Upper lobe of left lung (tissue), 6 donors: ENCODE data around the gene ZNF74. TPM values are rescaled to one million over a fixed set of nuclear protein-coding genes. Genes with fewer than 3 reads are reported as not detected.
"Not testable (repeated sequence)": the region's sequence is repeated elsewhere in the genome, so short reads cannot be mapped to it uniquely, and the experiment has no call there.

ENCODE experiments used
- ATAC-seq, 2 donors: fragments of 200-7000 bp; cut with Tn5 transposase; one replicate each; pipeline ENCODE4 v1.9.1; 2022; ENCODE audit warnings: mild to moderate bottlenecking in 2 of 2, moderate library complexity in 2 of 2; ENCODE audit not compliant: low FRiP score in 2 of 2
- DNase-seq, 2 donors: peaks; one replicate each; pipeline ENCODE4 v3.0.0-alpha.2; 2019 to 2020
- H3K27ac ChIP-seq, 4 donors: fragments of 200-600 bp; sonication (generic); one replicate each; pipeline ENCODE4 v1.5.1; 2016 to 2019
- H3K27me3 ChIP-seq, 4 donors: fragments of 200-600 bp; sonication (generic); one replicate each; pipeline ENCODE4 v1.5.1; 2017 to 2019
- H3K36me3 ChIP-seq, 4 donors: fragments of 200-600 bp; sonication (generic); one replicate each; pipeline ENCODE4 v1.5.1; 2016 to 2019
- H3K4me1 ChIP-seq, 4 donors: fragments of 200-600 bp; sonication (generic); one replicate each; pipeline ENCODE4 v1.5.1; 2018 to 2019
- H3K4me3 ChIP-seq, 4 donors: fragments of 200-600 bp; sonication (generic); one replicate each; pipeline ENCODE4 v1.5.1; 2017 to 2019; ENCODE audit warnings: mild to moderate bottlenecking in 2 of 4, moderate library complexity in 1 of 4
- H3K9me3 ChIP-seq, 4 donors: fragments of 200-600 bp; sonication (generic); one replicate each; pipeline ENCODE4 v1.5.1; 2018 to 2019
- EP300 ChIP-seq, 4 donors: sonication (generic); formaldehyde crosslinking; IDR thresholded peaks; one replicate each; pipeline ENCODE4 v1.5.1; 2017; ENCODE audit warnings: antibody characterized with exemption in 4 of 4, control low read depth in 2 of 4
- POLR2A ChIP-seq, 4 donors: fragments of 450-650 bp; IDR thresholded peaks; one replicate each; pipeline ENCODE4 v1.5.1; 2016 to 2017; ENCODE audit warnings: antibody characterized with exemption in 4 of 4, mild to moderate bottlenecking in 2 of 4
- POLR2AphosphoS5 ChIP-seq, 2 donors: sonication (generic); formaldehyde crosslinking; IDR thresholded peaks; one replicate each; pipeline ENCODE4 v1.5.1; 2017; ENCODE audit warnings: antibody characterized with exemption in 2 of 2
- WGBS, 2 donors: methylation state at CpG; one replicate each; pipeline ENCODE4 v1.1.5; 2017 to 2018; 5-methylcytosine and 5-hydroxymethylcytosine counted together
- total RNA-seq, 6 donors: library from RNA; depleted of rRNA in 4 of 6; stranded (reverse); fragments of >200 nt in 4 of 6; gene quantifications; one replicate each; pipeline versions ENCODE4 v1.1.0 to v1.2.1, GENCODE V29; 2016 to 2021
- TF ChIP-seq, protein P1 (sequence below), 6 experiments: fragments of 450-650 bp in 4 of 6; fragments of 200-600 bp in 2 of 6; sonication (generic) in 2 of 6; IDR thresholded peaks; one replicate each; pipeline ENCODE4 v1.5.1; 2016 to 2019; ENCODE audit warnings: antibody characterized with exemption in 6 of 6
- donor health status: DM: no; HTN: no; CAD: no; lungs with moderate emphysema.
- donor health status: DM: no; HTN: yes; CAD: no; lungs with severe emphysema.

ZNF74 gene
- total RNA-seq, 6 donors from 2014 or later = 8.9 to 26.2 (median 12.7) TPM

DNA sequence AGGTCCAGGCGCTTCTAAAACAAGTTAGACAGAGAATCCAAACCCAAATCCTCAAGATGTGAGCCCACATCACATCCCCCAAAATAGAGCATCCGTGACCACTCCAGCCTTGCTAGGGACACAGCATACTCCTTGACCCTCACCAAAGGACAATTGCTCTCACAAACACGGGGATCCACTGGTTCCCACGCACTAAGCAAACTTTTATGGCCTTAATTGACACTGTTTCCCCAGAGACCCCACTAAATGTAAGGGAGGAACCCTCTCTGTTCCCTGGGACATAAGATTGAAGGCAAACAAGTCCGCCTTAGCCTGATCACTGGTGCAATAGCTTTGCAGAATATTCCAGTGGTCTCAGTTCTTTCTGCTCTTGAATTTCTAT is 20.1 kb downstream of the ZNF74 start:
- Histone ChIP-seq H3K9me3 (no peaks in the 10 kb centered on the region), H3K27me3 (no peaks in the 10 kb centered on the region), H3K4me3 (no peak overlapping the region), H3K4me1 (peaks cover 0 to 11% (median 4%) of the 10 kb centered on the region in 4 donors), H3K27ac (no peak overlapping the region), H3K36me3 (no peaks in the 10 kb centered on the region)
- ATAC-seq (no peak), DNase-seq (no peak)
- 87 to 91% methylated on average over 5 of the region's 5 CpGs for WGBS, 2 donors
- TF ChIP-seq POLR2A (IDR thresholded peaks at IDR 0.05) (no peak), POLR2AphosphoS5 (IDR thresholded peaks at IDR 0.05) (no peak), EP300 (IDR thresholded peaks at IDR 0.05) (no peak)
- TF ChIP-seq, protein P1, sequence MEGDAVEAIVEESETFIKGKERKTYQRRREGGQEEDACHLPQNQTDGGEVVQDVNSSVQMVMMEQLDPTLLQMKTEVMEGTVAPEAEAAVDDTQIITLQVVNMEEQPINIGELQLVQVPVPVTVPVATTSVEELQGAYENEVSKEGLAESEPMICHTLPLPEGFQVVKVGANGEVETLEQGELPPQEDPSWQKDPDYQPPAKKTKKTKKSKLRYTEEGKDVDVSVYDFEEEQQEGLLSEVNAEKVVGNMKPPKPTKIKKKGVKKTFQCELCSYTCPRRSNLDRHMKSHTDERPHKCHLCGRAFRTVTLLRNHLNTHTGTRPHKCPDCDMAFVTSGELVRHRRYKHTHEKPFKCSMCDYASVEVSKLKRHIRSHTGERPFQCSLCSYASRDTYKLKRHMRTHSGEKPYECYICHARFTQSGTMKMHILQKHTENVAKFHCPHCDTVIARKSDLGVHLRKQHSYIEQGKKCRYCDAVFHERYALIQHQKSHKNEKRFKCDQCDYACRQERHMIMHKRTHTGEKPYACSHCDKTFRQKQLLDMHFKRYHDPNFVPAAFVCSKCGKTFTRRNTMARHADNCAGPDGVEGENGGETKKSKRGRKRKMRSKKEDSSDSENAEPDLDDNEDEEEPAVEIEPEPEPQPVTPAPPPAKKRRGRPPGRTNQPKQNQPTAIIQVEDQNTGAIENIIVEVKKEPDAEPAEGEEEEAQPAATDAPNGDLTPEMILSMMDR (IDR thresholded peaks at IDR 0.05) = no peak

DNA sequence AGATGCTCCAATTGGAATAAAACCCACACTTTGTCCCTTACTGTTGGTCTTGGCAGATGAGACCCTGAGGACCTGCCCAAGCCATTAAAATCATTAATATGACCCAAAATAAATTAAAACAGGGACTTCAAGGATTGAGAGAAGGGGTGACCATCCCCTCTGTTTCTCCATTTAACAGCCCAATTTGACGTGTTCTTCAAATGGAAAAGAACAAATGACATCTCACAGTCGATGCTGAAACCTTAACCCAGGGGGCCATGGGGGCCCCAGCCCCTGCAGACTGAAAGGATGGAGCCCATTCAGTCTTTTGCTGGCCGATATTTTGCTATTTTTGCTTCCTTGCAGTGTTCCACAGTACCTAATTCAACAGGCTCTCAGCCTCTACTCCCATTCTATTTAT is 20.5 kb downstream of the ZNF74 start:
- ATAC-seq (no peak), DNase-seq (no peak)
- H3K36me3 ChIP-seq = no peaks in the 10 kb centered on the region
- no peak overlapping the region for H3K4me3 ChIP-seq
- peaks cover 0 to 11% (median 4%) of the 10 kb centered on the region in 4 donors for H3K4me1 ChIP-seq
- H3K27ac ChIP-seq = no peak overlapping the region
- no peak for TF ChIP-seq POLR2AphosphoS5 (IDR thresholded peaks at IDR 0.05)
- TF ChIP-seq, protein P1 (IDR thresholded peaks at IDR 0.05) = no peak
- no peak for TF ChIP-seq EP300 (IDR thresholded peaks at IDR 0.05)
- TF ChIP-seq POLR2A (IDR thresholded peaks at IDR 0.05) = no peak
- H3K9me3 ChIP-seq = no peaks in the 10 kb centered on the region
- no peaks in the 10 kb centered on the region for H3K27me3 ChIP-seq
- WGBS, 2 donors = 75 to 82% methylated on average over 3 of the region's 3 CpGs

DNA sequence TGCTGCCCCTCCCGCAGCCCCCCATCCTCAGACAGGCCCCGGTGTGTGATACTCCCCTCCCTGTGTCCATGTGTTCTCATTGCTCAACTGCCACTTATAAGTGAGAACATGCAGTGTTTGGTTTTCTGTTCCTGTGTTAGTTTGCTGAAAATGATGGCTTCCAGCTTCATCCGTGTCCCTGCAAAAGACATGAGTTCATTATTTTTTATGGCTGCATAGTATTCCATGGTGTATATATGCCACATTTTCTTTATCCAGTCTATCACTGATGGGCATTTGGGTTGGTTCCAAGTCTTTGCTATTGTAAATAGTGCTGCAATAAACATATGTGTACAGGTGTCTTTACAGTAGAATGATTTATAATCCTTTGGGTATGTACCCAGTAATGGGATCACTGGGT is 21.3 kb downstream of the ZNF74 start:
- WGBS, 2 donors = 77 to 86% methylated on average over 3 of the region's 3 CpGs
- H3K9me3 ChIP-seq, H3K36me3 ChIP-seq, H3K27ac ChIP-seq, H3K4me3 ChIP-seq, ATAC-seq, H3K27me3 ChIP-seq, DNase-seq: not testable (repeated sequence)
- H3K4me1 ChIP-seq = peaks cover 0 to 11% (median 4%) of the 10 kb centered on the region in 4 donors

DNA sequence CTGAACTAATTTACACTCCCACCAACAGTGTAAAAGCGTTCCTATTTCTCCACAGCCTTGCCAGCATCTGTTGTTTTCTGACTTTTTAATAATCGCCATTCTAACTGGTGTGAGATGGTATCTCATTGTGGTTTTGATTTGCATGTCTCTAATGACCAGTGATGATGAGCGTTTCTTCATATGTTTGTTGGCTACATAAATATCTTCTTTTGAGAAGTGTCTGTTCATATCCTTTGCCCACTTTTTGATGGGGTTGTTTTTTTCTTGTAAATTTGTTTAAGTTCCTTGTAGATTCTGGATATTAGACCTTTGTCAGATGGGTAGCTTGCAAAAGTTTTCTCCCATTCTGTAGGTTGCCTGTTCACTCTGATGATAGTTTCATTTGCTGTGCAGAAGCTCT is 21.7 kb downstream of the ZNF74 start:
- not testable (repeated sequence) for H3K27ac ChIP-seq, ATAC-seq, H3K36me3 ChIP-seq, H3K27me3 ChIP-seq, DNase-seq, H3K9me3 ChIP-seq, H3K4me3 ChIP-seq
- WGBS, 2 donors = 89% methylated on average over 3 of the region's 3 CpGs
- H3K4me1 ChIP-seq = peaks cover 0 to 11% (median 4%) of the 10 kb centered on the region in 4 donors

DNA sequence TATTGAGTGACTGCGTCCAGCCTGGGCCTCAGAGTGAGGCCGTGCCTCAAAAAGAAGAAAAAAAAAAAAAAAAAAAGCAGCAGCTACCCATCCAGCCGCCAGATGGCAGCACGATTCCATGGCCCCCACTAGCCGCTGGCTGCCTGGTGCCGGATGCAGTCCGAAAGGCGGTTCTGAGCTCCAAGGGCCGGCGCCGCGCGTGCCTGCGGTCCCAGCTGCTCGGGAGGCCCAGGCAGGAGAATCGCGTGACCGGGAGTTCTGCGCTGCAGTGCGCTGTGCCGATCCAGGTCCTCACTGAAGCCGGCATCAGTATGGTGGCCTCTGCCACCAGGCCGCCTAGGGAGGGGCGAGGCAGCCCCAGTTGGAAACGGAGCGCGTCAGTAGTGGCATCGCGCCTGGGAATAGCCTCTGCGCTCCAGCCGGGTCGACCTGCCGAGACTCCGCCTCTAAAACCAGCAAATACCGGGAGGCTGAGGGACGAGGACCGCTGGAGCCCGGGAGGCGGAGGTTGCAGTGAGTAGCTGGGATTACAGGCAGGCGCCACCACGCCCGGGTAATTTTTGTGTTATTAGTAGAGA is 24.3 kb downstream of the ZNF74 start:
- TF ChIP-seq POLR2A (IDR thresholded peaks at IDR 0.05) = no peak
- TF ChIP-seq, protein P1 (IDR thresholded peaks at IDR 0.05) = peak; percentile 68 to 86 (median 78)
- TF ChIP-seq EP300 (IDR thresholded peaks at IDR 0.05) = no peak
- no peak for TF ChIP-seq POLR2AphosphoS5 (IDR thresholded peaks at IDR 0.05)
- peak overlapping the region in 3 of 4 donors; percentile 25 to 45 (median 44) for H3K4me3 ChIP-seq
- no peak overlapping the region for H3K27ac ChIP-seq
- 17 to 21% methylated on average over 23 to 38 of the region's 42 CpGs for WGBS, 2 donors
- no peaks in the 10 kb centered on the region for H3K36me3 ChIP-seq
- ATAC-seq = peak; percentile 93 to 96
- peaks cover 0 to 12% (median 5%) of the 10 kb centered on the region in 4 donors for H3K4me1 ChIP-seq
- no peaks in the 10 kb centered on the region for H3K27me3 ChIP-seq
- H3K9me3 ChIP-seq = no peaks in the 10 kb centered on the region
- DNase-seq = peak; percentile 77 to 95

DNA sequence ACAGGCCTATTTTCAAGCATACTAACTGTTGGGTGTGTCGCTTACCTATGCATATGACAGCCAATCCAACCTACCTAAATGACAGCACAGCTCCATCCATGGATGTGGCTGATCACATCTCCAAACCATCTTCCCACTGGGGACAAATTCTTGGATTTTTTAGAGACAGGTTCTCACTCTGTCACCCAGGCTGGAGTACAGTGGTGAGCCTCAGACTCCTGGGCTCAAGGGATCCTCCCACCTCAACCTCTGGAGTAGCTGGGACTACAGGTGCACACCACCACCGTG is 25.7 kb downstream of the ZNF74 start:
- no peak for ATAC-seq
- TF ChIP-seq EP300 (IDR thresholded peaks at IDR 0.05) (no peak), POLR2AphosphoS5 (IDR thresholded peaks at IDR 0.05) (no peak), POLR2A (IDR thresholded peaks at IDR 0.05) (no peak)
- TF ChIP-seq, protein P1 (IDR thresholded peaks at IDR 0.05) = no peak

More for the DNA sequence above, 25.7 kb downstream of the ZNF74 start:
- Histone ChIP-seq H3K9me3 (no peaks in the 10 kb centered on the region), H3K27me3 (no peaks in the 10 kb centered on the region), H3K27ac (no peak overlapping the region), H3K4me3 (no peak overlapping the region), H3K4me1 (peaks cover 0 to 20% (median 8%) of the 10 kb centered on the region in 4 donors), H3K36me3 (no peaks in the 10 kb centered on the region)
- DNase-seq = no peak
- WGBS, 2 donors = 98 to 100% methylated on average over 2 of the region's 2 CpGs
